ENCODE data around the gene PRKAG2. TPM values are rescaled to one million over a fixed set of nuclear protein-coding genes. Genes with fewer than 3 reads are reported as not detected.
"Not testable (repeated sequence)": the region's sequence is repeated elsewhere in the genome, so short reads cannot be mapped to it uniquely, and the experiment has no call there.

Gene PRKAG2
- total and polyA plus RNA-seq, 5 donors: 162 to 298 (median 181) TPM

GRCh38 chr7:151830121-151830830, 46.6 kb downstream of the PRKAG2 start:
- Histone ChIP-seq H3K4me1 (ENCODE audit: control insufficient read depth, insufficient read depth, low read length) (no peaks in the 10 kb centered on the region), H3K9me3 (ENCODE audit: control insufficient read depth, low read length) (no peaks in the 10 kb centered on the region), H3K27ac (ENCODE audit: low read length) (no peak overlapping the region), H3K27me3 (ENCODE audit: control insufficient read depth, insufficient read depth) (no peaks in the 10 kb centered on the region), H3K4me3 (ENCODE audit: low read length) (no peak overlapping the region)
- WGBS: 79% methylated on average over 26 of the region's 26 CpGs
- ATAC-seq (no peak), DNase-seq (peak in 2 of 3 donors; percentile 26 to 46)
- intact Hi-C loops (cut with DNase I): no loop called here

- no peak for ATAC-seq
- WGBS: 88% methylated on average over 13 of the region's 13 CpGs
- intact Hi-C loops (cut with DNase I): no loop called here
These were observed 47.2 kb downstream of the PRKAG2 start for GRCh38 chr7:151829707-151830106.

DNA sequence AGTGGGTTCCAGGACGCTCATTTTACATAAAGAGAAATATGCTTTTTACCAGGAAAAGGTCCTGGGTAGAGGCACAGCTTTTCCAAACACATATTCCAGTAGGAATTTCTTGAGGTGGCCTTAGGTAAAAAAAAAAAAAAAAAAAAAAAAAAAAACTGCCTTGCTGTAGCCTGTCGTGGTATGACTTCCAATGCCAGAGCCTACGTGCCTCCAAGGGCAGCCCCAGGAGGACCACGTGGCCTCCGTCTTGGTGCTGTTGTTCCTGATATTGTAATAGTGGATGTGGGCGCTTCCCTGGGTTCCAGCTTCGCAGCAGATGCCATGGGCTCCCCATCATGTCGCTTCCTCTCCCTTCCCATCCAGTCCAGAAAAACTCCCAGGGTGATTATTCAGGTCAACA, 49.3 kb downstream of the PRKAG2 start:
- Histone ChIP-seq H3K27me3 (ENCODE audit: control insufficient read depth, insufficient read depth) (no peaks in the 10 kb centered on the region), H3K27ac (ENCODE audit: low read length) (no peak overlapping the region), H3K4me1 (ENCODE audit: control insufficient read depth, insufficient read depth, low read length) (peaks cover 2% of the 10 kb centered on the region), H3K9me3 (ENCODE audit: control insufficient read depth, low read length) (no peaks in the 10 kb centered on the region), H3K4me3 (ENCODE audit: low read length) (no peak overlapping the region)
- intact Hi-C loops (cut with DNase I): no loop called here
- peak in 1 of 3 donors; percentile 5 for DNase-seq
- no peak for ATAC-seq
- 87% methylated on average over 8 of the region's 8 CpGs for WGBS

More at GRCh38 chr7:151829707-151830106, 47.2 kb downstream of the PRKAG2 start:
- H3K4me3 ChIP-seq (ENCODE audit: low read length): no peak overlapping the region
- peak in 2 of 3 donors; percentile 28 to 32 for DNase-seq
- no peaks in the 10 kb centered on the region for H3K4me1 ChIP-seq (ENCODE audit: control insufficient read depth, insufficient read depth, low read length)
- H3K9me3 ChIP-seq (ENCODE audit: control insufficient read depth, low read length): no peaks in the 10 kb centered on the region
- H3K27me3 ChIP-seq (ENCODE audit: control insufficient read depth, insufficient read depth): no peaks in the 10 kb centered on the region
- no peak overlapping the region for H3K27ac ChIP-seq (ENCODE audit: low read length)

DNA sequence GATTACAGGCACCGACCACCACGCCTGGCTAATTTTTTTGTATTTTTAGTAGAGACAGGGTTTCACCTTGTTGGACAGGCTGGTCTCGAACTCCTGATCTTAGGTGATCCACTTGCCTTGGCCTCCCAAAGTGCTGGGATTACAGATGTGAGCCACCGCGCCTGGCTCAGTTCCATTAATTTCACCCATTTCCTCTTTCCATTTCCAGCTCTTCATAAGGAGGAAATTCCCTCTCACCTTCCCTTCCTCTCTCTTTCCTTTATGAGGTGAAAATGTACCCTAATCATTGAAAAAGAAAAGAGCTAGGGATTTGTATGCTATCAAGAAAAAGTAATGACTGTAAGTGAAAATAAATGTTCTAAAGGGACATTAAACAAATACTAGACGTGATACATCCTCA, 50.6 kb downstream of the PRKAG2 start:
- H3K4me1 ChIP-seq (ENCODE audit: control insufficient read depth, insufficient read depth, low read length); DNase-seq; H3K27me3 ChIP-seq (ENCODE audit: control insufficient read depth, insufficient read depth); H3K27ac ChIP-seq (ENCODE audit: low read length); H3K4me3 ChIP-seq (ENCODE audit: low read length); ATAC-seq; intact Hi-C loops (cut with DNase I); H3K9me3 ChIP-seq (ENCODE audit: control insufficient read depth, low read length): not testable (repeated sequence)
- 78% methylated on average over 6 of the region's 6 CpGs for WGBS

GRCh38 chr7:151825721-151826120, 51.2 kb downstream of the PRKAG2 start:
- DNase-seq (no peak), ATAC-seq (no peak)
- WGBS: 58% methylated on average over 5 of the region's 5 CpGs
- Histone ChIP-seq H3K27ac (ENCODE audit: low read length) (no peak overlapping the region), H3K4me1 (ENCODE audit: control insufficient read depth, insufficient read depth, low read length) (peaks cover 2% of the 10 kb centered on the region), H3K9me3 (ENCODE audit: control insufficient read depth, low read length) (no peaks in the 10 kb centered on the region), H3K4me3 (ENCODE audit: low read length) (no peak overlapping the region), H3K27me3 (ENCODE audit: control insufficient read depth, insufficient read depth) (no peaks in the 10 kb centered on the region)
- intact Hi-C loops (cut with DNase I): no loop called here

DNA sequence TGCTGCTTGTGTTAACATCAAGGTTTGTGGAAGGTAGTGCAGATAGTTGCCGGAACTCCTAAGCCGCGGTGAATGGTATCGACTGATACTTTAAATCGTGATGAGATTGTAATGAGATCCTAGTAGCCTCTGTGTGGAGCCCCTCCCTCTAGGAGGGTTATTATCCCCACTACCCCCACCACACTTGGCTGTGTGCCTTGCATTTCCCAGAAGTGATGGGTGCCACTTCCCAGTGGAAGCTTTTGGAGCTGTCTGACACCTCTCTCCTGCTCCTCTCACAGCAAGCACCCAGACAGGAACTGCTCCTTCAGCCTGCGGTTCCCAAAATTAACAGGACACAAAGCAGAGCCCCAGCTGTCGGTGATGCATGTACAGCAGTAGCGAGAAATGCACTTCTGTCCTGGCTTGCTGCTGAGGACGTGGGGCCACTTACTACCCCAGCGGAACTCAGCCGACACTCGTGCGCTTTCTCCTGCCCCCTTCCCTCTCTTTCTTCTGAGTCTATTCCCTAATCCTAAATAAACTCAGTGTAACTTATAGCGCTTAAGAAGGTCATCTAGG, 52.5 kb downstream of the PRKAG2 start:
- H3K4me3 ChIP-seq (ENCODE audit: low read length): no peak overlapping the region
- H3K27ac ChIP-seq (ENCODE audit: low read length): no peak overlapping the region
- DNase-seq: no peak

DNA sequence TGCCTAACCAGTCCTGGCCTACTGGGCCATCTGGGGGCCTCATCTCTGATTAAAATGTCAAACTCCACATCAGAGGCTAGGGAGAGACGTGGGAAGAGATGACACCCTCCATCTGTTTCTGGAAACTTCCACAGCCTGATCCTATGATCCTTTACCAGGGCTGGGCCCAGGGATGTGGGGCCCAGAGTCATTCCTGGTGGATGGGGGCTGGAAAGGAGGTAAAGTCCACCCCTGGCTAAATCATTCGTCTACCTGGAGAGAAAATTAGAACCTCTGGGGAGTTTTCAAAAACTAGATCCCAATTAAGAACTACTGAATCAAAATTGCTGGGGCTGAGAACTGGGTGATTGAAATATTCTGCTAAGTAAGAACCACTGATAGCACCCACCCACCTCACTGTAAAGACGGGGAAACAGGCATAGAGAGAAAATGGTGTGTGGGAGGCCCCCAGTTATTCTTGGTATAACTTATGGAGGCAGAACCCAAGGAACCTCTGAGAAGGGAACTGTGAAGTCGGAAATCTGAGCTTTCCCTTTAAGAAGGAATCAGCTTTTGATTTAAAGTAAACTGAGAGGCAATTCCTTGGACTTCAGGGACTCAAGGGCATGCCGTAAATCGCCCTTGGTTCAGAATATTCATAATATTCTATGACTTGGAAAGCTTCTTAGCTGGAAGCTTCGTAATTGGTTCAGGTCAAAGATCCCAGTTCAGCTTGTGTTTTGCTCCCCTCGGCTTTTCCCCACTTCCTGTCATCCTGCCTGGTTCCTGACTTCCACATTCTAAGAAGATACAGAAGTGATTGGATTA, 53.1 kb downstream of the PRKAG2 start:
- H3K27ac ChIP-seq (ENCODE audit: low read length): no peak overlapping the region
- no peak for DNase-seq
- WGBS: 58% methylated on average over 8 of the region's 8 CpGs

More for the DNA sequence above, 52.5 kb downstream of the PRKAG2 start:
- WGBS: 51% methylated on average over 14 of the region's 14 CpGs
- Histone ChIP-seq H3K9me3 (ENCODE audit: control insufficient read depth, low read length) (no peaks in the 10 kb centered on the region), H3K4me1 (ENCODE audit: control insufficient read depth, insufficient read depth, low read length) (peaks cover 2% of the 10 kb centered on the region), H3K27me3 (ENCODE audit: control insufficient read depth, insufficient read depth) (no peaks in the 10 kb centered on the region)
- ATAC-seq: peak in 1 of 2 donors; percentile 19
- intact Hi-C loops (cut with DNase I): no loop called here

GRCh38 chr7:151822541-151823181, 54.3 kb downstream of the PRKAG2 start:
- ATAC-seq (peak in 1 of 2 donors; percentile 69), DNase-seq (no peak)
- Histone ChIP-seq H3K4me1 (ENCODE audit: control insufficient read depth, insufficient read depth, low read length) (peaks cover 2% of the 10 kb centered on the region), H3K27ac (ENCODE audit: low read length) (no peak overlapping the region), H3K27me3 (ENCODE audit: control insufficient read depth, insufficient read depth) (no peaks in the 10 kb centered on the region), H3K9me3 (ENCODE audit: control insufficient read depth, low read length) (no peaks in the 10 kb centered on the region), H3K4me3 (ENCODE audit: low read length) (no peak overlapping the region)
- intact Hi-C loops (cut with DNase I): no loop called here
- 78% methylated on average over 17 of the region's 17 CpGs for WGBS

More for the DNA sequence above, 53.1 kb downstream of the PRKAG2 start:
- Histone ChIP-seq H3K27me3 (ENCODE audit: control insufficient read depth, insufficient read depth) (no peaks in the 10 kb centered on the region), H3K4me3 (ENCODE audit: low read length) (no peak overlapping the region), H3K9me3 (ENCODE audit: control insufficient read depth, low read length) (no peaks in the 10 kb centered on the region), H3K4me1 (ENCODE audit: control insufficient read depth, insufficient read depth, low read length) (peaks cover 2% of the 10 kb centered on the region)
- ATAC-seq: no peak
- intact Hi-C loops (cut with DNase I): no loop called here

GRCh38 chr7:151821806-151822540, 54.9 kb downstream of the PRKAG2 start:
- intact Hi-C loops (cut with DNase I): no loop called here
- ATAC-seq (no peak), DNase-seq (no peak)
- WGBS: 89% methylated on average over 20 of the region's 20 CpGs
- H3K4me3 ChIP-seq (ENCODE audit: low read length): no peak overlapping the region
- no peak overlapping the region for H3K27ac ChIP-seq (ENCODE audit: low read length)
- no peaks in the 10 kb centered on the region for H3K27me3 ChIP-seq (ENCODE audit: control insufficient read depth, insufficient read depth)
- no peaks in the 10 kb centered on the region for H3K9me3 ChIP-seq (ENCODE audit: control insufficient read depth, low read length)
- peaks cover 2% of the 10 kb centered on the region for H3K4me1 ChIP-seq (ENCODE audit: control insufficient read depth, insufficient read depth, low read length)

- Histone ChIP-seq H3K27ac (ENCODE audit: low read length) (no peak overlapping the region), H3K4me3 (ENCODE audit: low read length) (no peak overlapping the region), H3K4me1 (ENCODE audit: control insufficient read depth, insufficient read depth, low read length) (peaks cover 2% of the 10 kb centered on the region), H3K27me3 (ENCODE audit: control insufficient read depth, insufficient read depth) (no peaks in the 10 kb centered on the region), H3K9me3 (ENCODE audit: control insufficient read depth, low read length) (no peaks in the 10 kb centered on the region)
- WGBS: 93% methylated on average over 4 of the region's 4 CpGs
- DNase-seq: no peak
- intact Hi-C loops (cut with DNase I): no loop called here
- no peak for ATAC-seq
These were observed 55.7 kb downstream of the PRKAG2 start for GRCh38 chr7:151821226-151821625.

Data from right cardiac atrium (tissue), 5 donors.